ENCODE results near the gene PRDX3. TPM values are rescaled to one million over a fixed set of nuclear protein-coding genes. Genes with fewer than 3 reads are reported as not detected.

The PRDX3 gene
- total and polyA plus RNA-seq, 4 donors: 176 to 307 (median 258) TPM

GRCh38 chr10:119207713-119208552 lies 29.3 kb upstream of the PRDX3 start:
- peak overlapping the region; percentile 17 to 89 for H3K9ac ChIP-seq (ENCODE audit: low read depth in 1 of 2, low read length in 2 of 2)
- peak; percentile 52 for DNase-seq (ENCODE audit: low spot score)
- peak overlapping the region; percentile 80 to 92 for H3K27ac ChIP-seq (ENCODE audit: low read depth in 1 of 2, low read length in 2 of 2)
- peak overlapping the region; percentile 45 to 89 (median 52) for H3K4me3 ChIP-seq (ENCODE audit: low read depth in 1 of 3, low read length in 3 of 3)
- H3K9me3 ChIP-seq (ENCODE audit: control insufficient read depth in 4 of 4, low read length in 3 of 4): no peaks in the 10 kb centered on the region
- H3K4me1 ChIP-seq (ENCODE audit: control insufficient read depth in 4 of 4, insufficient read depth in 4 of 4, low read length in 3 of 4): peaks cover 0 to 30% (median 22%) of the 10 kb centered on the region in 4 donors
- TF ChIP-seq TAF1 (conservative IDR thresholded peaks at IDR 0.05) (no peak), RAD21 (IDR thresholded peaks at IDR 0.05) (peak in 1 of 2 donors; percentile 32)
- no peaks in the 10 kb centered on the region for H3K27me3 ChIP-seq (ENCODE audit: control insufficient read depth in 4 of 4, insufficient read depth in 4 of 4, low read length in 3 of 4)
- WGBS: under 1% methylated on average over 62 of the region's 62 CpGs
- peaks cover 0 to 2% (median 0%) of the 10 kb centered on the region in 4 donors for H3K36me3 ChIP-seq (ENCODE audit: control insufficient read depth in 4 of 4, insufficient read depth in 3 of 4, low read depth in 1 of 4, low read length in 3 of 4)

- H3K4me3 ChIP-seq (ENCODE audit: low read depth in 1 of 3, low read length in 3 of 3): peak within 1 kb of the TSS; percentile 46 to 89 (median 54)
- 1% methylated on average over 34 of the region's 34 CpGs for WGBS
- peak; percentile 91 for DNase-seq (ENCODE audit: low spot score)
- H3K27ac ChIP-seq (ENCODE audit: low read depth in 1 of 2, low read length in 2 of 2): peak within 1 kb of the TSS; percentile 92 to 95
- H3K36me3 ChIP-seq (ENCODE audit: control insufficient read depth in 4 of 4, insufficient read depth in 3 of 4, low read depth in 1 of 4, low read length in 3 of 4): no peaks in the 10 kb centered on the region
- peak within 1 kb of the TSS; percentile 68 to 89 for H3K9ac ChIP-seq (ENCODE audit: low read depth in 1 of 2, low read length in 2 of 2)
- H3K4me1 ChIP-seq (ENCODE audit: control insufficient read depth in 4 of 4, insufficient read depth in 4 of 4, low read length in 3 of 4): peaks cover 0 to 30% (median 22%) of the 10 kb centered on the region in 4 donors
- no peaks in the 10 kb centered on the region for H3K27me3 ChIP-seq (ENCODE audit: control insufficient read depth in 4 of 4, insufficient read depth in 4 of 4, low read length in 3 of 4)
- no peaks in the 10 kb centered on the region for H3K9me3 ChIP-seq (ENCODE audit: control insufficient read depth in 4 of 4, low read length in 3 of 4)
- TF ChIP-seq RAD21 (IDR thresholded peaks at IDR 0.05) (peak in 1 of 2 donors; percentile 27), MAX (IDR thresholded peaks at IDR 0.05) (no peak)
These were observed 28.7 kb upstream of the PRDX3 start, which contains the start of gene GRK5 for GRCh38 chr10:119207366-119207666. Gene GRK5, plus strand, starts transcription at chr10:119207571. Its CDS starts 347 bp downstream, at chr10:119207918.

- Histone ChIP-seq H3K4me1 (ENCODE audit: control insufficient read depth in 4 of 4, insufficient read depth in 4 of 4, low read length in 3 of 4) (peaks cover 0 to 30% (median 22%) of the 10 kb centered on the region in 4 donors), H3K27me3 (ENCODE audit: control insufficient read depth in 4 of 4, insufficient read depth in 4 of 4, low read length in 3 of 4) (no peaks in the 10 kb centered on the region), H3K9ac (ENCODE audit: low read depth in 1 of 2, low read length in 2 of 2) (peak overlapping the region; percentile 68 to 69), H3K9me3 (ENCODE audit: control insufficient read depth in 4 of 4, low read length in 3 of 4) (no peaks in the 10 kb centered on the region), H3K27ac (ENCODE audit: low read depth in 1 of 2, low read length in 2 of 2) (peak overlapping the region; percentile 92 to 95), H3K4me3 (ENCODE audit: low read depth in 1 of 3, low read length in 3 of 3) (peak overlapping the region; percentile 46 to 89 (median 54)), H3K36me3 (ENCODE audit: control insufficient read depth in 4 of 4, insufficient read depth in 3 of 4, low read depth in 1 of 4, low read length in 3 of 4) (no peaks in the 10 kb centered on the region)
- peak; percentile 78 for DNase-seq (ENCODE audit: low spot score)
- TF ChIP-seq CTCF (IDR thresholded peaks at IDR 0.05; ENCODE audit: low read depth, low read length, missing input control) (peak; percentile 71), HNF4A (conservative IDR thresholded peaks at IDR 0.05) (peak in 1 of 2 donors; percentile 9), RXRA (IDR thresholded peaks at IDR 0.05) (no peak), RAD21 (IDR thresholded peaks at IDR 0.05) (peak; percentile 7 to 18)
- under 1% methylated on average over 97 of the region's 97 CpGs for WGBS
These were observed 28.2 kb upstream of the PRDX3 start for GRCh38 chr10:119206603-119207365.
